ENCODE data around the gene PDK3.

PDK3 gene

DNA sequence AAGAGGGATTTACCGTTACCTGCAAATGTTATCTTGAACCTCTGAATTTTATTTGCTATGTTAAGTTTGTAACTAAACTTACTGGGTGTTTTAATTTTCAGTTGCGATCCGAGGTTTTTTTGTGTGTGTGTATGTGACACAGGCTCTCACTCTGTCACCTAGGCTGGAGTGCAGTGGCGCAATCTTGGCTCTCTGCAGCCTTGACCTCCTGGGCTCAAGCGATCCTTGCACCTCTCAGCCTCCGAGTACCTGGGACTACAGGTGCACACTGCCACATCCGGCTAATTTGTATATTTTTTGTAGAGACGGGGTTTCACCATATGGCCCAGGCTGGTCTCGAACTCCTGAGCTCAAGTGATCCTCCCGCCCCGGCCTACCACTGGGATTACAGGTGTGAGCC, 18.5 kb downstream of the PDK3 start:
- no peak for DNase-seq

DNA sequence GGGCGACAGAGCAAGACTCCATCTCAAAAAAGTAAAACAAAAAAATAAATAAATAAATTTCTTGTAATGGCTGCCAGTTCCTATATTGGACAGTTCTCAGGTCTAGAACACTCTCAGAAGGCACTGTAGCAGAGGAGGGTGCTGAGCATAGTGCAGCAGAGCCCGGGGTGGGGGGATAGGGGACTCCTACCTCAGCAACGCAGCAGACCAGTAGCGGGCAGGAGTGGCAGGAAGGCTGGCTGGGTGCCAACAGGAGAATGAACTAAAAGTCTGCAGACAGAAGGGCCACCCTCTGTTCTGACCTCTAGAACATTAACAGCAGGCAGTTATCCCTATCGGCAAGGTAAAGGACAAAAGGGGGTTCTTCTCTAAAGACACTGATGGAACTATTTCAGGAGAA, 20.2 kb downstream of the PDK3 start:
- no peak for DNase-seq

DNA sequence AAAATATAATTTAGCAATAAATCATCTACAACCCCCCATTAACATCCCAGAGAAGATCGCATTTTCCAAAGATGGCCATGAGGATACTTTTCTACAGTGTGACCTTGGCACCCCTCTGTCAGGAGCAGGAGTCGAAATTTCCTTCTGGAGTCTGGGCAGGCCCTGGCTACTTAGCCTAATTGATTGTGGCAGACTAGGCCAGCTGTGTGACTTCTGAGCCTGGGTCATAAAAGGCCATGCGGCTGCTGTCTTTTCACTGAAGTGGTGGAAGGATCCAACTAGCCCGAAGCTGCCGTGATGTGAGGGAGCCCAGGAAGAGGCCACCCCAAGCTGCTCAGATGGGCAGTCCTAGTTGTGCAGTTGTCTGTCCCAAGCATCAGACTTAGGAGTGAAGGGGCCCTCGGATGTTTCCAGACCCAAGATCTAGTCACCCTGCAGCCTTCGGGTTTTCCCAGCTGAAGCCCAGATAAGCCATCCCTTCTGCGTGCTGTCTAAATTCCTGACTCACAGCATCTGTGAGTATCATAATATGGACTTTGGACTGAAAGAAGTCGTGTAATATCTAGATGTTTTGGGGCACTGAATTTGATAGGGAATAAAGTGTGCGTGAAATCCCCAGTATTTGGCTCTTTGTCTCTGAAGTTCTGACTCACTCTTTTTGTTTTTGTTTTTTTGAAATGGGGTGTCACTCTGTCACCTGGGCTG, 21.0 kb downstream of the PDK3 start:
- DNase-seq = no peak

DNA sequence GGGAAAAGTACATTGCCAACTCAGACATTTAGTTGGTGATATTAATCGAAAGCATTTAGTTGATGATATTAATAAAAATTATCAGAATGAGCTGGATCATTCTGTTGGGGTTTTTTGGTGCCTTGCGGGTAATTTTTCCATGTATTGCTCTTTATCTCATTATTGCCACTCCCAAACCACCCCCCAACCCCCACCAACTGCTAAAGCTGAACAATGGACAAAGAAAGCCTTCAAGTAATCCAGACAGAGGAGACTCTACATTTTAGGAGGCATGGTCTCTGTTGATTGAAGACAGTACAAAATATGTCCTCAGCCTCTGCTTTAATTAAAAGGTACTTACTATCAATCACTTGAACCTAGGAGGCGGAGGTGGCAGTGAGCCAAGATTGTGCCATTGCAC, 22.5 kb downstream of the PDK3 start:
- no peak for DNase-seq

GRCh38 chrX:24491741-24492140, 26.7 kb downstream of the PDK3 start:
- DNase-seq = no peak

GRCh38 chrX:24493740-24494581, 28.9 kb downstream of the PDK3 start:
- DNase-seq = no peak

DNA sequence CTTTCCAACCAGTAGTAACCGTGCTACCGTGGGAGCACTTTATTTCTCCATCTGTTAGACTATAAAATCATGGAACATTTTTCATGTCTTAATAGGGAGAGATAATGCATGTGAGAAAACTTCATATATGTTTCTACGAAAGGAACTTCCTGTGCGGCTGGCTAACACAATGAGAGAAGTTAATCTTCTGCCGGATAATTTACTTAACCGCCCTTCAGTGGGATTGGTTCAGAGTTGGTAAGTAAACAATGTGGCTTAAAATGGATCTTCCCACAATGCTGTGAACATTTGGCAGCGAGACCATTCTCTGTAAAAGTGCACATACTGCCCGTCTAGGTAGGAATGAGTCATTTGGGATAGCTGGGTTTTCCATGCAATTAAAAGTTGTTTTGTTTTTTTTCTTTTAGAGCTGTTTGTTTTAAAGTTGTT, 29.6 kb downstream of the PDK3 start:
- DNase-seq = peak in 1 of 2 experiments; percentile 22

- no peak for DNase-seq
Measured at GRCh38 chrX:24495700-24496099, 30.6 kb downstream of the PDK3 start.

DNA sequence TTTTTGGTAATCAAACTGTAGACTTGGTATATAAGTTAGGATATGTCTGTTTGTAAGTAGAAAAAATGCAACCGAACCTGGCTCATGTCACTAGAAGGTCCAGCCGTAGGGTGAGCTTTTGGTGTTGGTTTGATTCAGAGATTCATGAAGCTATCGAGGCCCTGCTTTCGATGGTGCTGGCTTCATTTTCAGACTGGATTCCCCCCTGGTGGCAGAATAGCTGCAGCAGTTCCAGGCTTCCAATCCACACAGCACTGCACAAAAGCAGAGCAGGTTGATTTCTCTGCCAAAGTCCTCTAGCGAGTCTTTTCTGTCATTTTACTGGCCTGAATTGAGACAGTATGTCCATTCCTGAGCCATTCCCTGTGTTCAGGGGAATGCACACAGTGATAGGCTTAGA, 33.1 kb downstream of the PDK3 start:
- DNase-seq = no peak

DNA sequence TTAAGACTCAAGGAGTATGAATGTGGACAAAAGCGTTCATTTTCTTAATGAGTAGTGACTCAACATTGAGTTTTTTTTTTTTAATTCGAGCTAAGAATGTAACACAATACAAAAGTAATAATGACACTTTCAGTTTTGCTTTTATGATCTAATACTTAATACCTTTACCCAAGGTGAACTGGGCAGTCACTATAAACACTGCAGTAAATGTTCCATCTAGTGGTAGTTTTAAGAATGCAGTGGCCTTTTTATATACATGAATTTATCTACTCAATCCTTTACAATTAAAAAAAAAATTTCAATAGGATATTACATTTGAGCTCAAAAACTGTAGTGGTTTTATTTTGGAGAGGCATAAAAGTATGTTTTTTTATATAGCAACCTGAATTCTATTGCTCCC, 33.9 kb downstream of the PDK3 start:
- DNase-seq = no peak

DNA sequence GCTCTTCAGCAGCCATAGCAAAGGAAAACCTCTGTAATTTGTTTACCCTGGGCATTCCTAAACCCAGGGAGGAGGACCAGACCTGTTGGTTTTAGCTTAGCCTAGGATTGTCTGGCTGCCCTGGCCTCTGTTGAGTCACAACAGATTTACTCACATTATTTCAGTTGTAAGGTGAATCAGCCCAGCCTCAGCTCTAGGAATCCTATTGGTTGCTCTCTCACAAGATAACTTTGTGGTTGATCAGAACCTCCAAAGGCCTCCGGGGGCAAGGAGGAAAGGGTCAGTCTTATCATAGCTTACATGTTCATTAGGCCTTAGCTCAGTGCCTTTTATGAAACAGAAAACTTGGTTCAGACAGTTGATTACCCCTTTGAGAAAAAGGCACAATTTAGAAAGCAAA, 41.0 kb downstream of the PDK3 start:
- DNase-seq = no peak

- DNase-seq = no peak
Measured at GRCh38 chrX:24508375-24508774, 43.3 kb downstream of the PDK3 start.

DNA sequence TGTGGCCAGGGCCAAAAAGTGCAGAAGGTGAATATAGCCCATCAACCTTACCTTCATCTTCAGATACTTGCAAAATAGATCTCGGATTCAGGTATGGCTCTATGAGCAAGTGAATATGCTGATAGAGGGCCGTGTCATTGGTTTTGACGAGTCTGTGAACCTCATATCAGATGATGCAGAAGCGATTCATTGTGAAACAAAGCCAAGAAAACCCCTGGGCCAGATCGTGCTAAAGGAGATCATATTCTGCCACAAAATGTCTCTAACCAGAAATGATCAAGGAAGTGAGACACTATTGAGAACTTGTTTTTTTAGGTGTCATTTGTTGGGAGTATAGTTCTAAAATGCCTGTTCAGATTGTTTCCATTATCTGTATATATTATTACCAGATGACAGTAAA, 48.3 kb downstream of the PDK3 start:
- no peak for DNase-seq

DNA sequence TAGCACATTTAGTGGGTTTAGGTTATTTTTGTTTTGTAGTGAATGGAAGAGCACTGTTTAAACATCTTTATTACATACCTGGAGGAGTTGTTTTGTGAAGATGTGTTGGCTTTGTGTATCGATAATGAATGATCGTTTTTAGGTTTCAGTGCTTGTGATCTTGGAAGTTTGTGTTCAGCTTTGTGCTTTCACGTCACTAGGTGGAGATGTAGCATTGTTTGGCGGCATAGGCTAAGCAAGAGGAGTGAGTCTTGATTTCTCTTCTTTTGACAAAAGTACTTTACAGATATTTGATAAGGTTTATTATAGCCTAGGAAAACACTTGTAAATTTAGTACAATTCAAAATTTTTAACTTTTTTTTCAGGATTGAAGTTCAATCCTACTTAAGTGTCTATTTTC, 50.4 kb downstream of the PDK3 start:
- DNase-seq = no peak

- DNase-seq = no peak
Measured at GRCh38 chrX:24520472-24520871, 55.4 kb downstream of the PDK3 start.

GRCh38 chrX:24525455-24525854, 60.4 kb downstream of the PDK3 start:
- DNase-seq = no peak

DNA sequence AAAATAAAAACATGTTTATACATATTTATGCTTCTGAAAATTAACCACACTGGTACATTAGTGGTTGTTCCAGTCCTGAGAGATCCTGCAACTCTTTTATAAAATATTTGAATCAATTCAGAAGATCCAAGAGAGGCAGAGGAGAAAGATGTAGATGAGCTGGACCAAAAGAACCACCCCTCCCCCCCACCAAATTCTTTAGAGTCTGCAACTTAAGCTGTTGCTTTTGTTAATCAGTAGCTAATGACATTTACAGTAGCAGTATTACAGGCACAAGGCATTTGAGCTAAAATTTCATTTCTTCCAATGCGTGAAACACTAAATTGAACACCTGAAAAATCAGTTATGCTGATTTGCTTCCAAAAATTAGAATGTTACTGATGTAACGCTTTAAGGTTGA, 61.5 kb downstream of the PDK3 start:
- no peak for DNase-seq

GRCh38 chrX:24528605-24529004, 63.5 kb downstream of the PDK3 start:
- DNase-seq = no peak

DNA sequence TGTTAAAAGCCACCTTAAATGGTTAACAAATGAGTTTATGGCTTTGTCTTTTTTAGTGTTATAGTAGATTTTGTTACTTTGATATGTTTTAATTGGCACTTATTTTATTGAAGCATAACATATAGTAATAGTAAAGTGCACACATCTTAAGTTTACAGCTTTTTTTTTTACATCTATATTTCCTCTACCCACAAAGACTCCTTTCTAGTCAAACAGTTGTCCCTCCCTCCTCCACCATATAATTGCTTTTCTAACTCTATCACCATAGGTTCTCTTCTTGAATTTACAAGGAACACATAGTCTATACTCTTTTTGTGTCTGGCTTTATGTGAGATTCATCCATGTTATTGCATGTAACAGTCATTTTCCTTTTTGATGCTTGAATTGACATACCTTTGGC, 71.5 kb downstream of the PDK3 start:
- no peak for DNase-seq

- DNase-seq = no peak
Measured at GRCh38 chrX:24542756-24543155, 77.7 kb downstream of the PDK3 start.

GRCh38 chrX:24547961-24548360, 82.9 kb downstream of the PDK3 start:
- DNase-seq = no peak

DNA sequence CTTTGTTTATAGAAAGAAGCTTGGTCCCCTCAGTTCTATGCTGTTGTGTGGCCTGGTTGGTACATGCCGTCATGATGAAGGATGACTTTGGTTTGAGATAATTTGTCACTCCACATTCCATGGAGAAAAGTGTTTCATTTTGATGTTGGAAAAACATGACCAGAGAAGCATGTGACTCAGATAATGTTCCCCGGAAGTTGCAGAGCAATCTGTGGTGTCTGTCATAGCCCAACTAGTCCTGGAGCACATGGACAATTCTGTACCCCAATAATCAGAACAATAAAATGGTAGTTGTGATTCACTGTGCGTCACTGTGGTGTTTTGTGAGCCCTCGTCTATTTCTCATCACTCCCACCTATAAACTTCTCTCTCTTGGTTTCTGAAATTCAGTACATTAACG, 85.1 kb downstream of the PDK3 start:
- DNase-seq = no peak

- DNase-seq = no peak
Measured at GRCh38 chrX:24553011-24553410, 87.9 kb downstream of the PDK3 start.

GRCh38 chrX:24561121-24561520, 96.0 kb downstream of the PDK3 start:
- no peak for DNase-seq
